GM18867 (cell line): Measurements from ENCODE around the gene TRIM60.
"Not testable (repeated sequence)": the region's sequence is repeated elsewhere in the genome, so short reads cannot be mapped to it uniquely, and the experiment has no call there.

Experiments used
- ATAC-seq: cut with Tn5 transposase; IDR thresholded peaks from one replicate; pipeline ENCODE4 v1.9.1; 2021; ENCODE audit warnings: mild to moderate bottlenecking, moderate library complexity; ENCODE audit not compliant: unreplicated experiment

TRIM60 gene

DNA sequence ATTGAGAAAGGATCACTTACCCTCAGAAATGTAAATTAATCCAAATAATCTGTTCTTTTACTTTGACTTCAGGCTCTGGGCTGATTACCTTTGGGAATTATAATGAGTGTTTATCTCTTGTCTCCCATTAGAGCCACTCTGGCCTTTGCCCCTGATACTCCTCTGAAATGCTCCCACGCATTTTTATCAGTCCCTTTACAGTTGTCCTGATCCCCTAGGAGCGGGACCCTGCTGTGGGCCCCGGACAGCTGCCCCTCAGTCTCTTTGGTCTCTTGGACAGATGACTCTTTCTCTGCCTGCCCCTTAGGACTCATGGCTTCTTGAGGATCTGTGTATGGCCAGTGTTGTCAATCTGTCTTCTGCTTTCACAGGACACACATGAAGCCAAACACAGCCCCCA, 20.8 kb downstream of the TRIM60 start:
- ATAC-seq: no peak

DNA sequence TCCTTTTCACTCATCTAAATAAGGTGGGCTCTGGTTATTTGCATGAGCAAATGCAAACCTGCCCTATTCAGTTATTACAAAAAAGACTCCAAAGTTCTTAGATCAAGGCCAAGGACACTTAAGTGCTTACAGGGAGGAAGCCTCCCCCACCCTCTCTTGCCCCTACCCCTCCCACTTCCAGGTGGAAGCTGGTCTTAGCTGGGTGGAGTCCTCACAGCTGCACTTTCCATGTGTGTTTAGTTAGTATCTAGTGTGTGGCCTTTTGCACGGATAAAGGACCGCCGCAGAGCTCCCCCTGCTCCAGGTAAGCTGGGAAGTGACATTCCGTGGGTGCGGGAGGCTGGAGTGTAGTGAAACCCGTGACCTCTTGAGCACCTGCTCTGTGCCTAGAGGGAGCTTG, 21.8 kb downstream of the TRIM60 start, which contains the start of gene TRIM75:
TSS of gene TRIM75 (plus strand) at position 222 of the 400 bp plus-strand sequence. CDS start 5,282 bp downstream, outside the sequence.
- no peak for ATAC-seq

DNA sequence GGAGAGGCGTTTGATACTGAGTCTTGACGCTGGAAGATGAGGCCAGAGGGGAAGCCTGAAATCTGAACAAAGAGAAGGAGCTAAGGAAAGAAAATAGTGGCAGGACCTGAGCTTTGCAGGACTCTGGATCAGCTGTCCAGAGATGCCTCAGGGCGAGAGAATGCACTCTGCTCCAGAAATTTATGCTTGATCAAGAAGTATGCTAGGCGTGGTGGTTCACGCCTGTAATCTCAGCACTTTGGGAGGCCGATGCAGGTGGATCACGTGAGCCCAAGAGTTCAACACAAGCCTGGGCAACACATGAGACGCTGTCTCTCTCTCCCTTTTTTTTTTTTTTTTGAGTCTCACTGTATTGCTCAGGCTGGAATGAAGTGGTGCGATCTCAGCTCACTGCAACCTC, 23.8 kb downstream of the TRIM60 start:
- ATAC-seq: no peak

DNA sequence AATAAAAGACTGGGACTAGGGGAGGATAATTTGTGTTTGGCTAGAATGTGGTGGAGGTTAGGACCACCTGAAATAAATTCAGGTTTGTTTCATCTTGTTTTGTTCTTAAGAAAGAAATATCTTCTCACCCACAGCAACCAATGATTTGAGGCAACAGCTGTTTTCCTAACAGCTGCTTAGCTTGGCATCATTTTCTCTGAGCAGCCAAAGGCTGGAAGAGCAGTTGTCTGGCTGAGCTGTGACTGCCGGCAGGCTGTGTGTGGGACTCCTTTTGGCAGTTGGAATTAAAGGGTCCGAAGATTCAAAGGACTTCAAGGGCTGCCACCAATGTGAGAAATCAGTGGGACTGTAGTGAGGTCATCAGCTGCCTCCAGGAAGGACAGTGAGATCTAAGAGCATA, 26.9 kb downstream of the TRIM60 start:
- no peak for ATAC-seq

DNA sequence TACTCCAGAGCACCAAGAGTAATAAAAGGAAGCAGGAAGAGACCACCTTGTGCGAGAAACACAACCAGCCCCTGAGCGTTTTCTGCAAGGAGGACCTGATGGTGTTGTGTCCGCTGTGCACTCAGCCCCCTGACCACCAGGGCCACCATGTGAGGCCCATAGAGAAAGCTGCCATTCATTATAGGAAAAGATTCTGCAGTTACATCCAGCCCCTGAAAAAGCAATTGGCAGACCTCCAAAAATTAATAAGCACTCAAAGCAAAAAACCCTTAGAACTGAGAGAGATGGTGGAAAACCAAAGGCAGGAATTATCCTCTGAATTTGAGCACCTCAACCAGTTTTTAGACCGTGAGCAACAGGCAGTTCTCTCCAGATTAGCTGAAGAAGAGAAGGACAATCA, 27.6 kb downstream of the TRIM60 start:
- no peak for ATAC-seq

DNA sequence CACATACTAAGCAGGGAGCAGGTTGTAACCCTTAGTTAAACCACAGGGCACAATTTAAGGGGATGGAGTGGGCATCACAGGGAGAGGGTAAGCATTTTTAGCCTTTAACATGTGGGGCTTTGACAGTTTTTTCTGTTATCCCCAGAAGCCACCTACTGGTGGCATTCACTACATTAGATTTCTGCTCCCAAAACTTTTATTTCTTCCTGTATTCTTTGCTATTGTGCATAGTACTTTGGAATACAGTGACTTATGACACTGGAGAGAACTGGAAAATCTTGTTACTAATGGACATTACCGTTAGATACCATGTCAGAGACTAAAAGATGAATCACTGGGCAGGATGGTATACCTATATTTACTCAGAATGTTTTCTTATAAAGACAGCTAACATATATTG, 29.1 kb downstream of the TRIM60 start:
- no peak for ATAC-seq

DNA sequence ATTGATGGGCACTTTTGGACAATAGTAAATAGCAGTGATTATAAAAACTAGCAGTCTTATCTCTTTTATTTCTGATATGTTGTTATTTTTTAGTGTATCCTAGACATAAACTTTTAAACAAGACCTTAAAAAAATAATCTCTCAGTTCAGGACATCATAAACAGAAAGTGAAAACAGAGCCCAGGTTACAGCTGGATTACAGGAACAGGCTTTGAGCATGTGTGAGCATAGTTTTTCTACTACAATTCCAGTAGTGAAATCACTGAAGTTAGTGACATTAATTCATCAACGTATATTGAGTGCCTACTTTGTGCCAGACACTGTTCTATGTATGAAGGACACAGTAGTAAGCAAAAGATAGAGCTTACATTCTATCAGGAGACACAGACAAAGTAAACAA, 38.8 kb downstream of the TRIM60 start:
- ATAC-seq: no peak

DNA sequence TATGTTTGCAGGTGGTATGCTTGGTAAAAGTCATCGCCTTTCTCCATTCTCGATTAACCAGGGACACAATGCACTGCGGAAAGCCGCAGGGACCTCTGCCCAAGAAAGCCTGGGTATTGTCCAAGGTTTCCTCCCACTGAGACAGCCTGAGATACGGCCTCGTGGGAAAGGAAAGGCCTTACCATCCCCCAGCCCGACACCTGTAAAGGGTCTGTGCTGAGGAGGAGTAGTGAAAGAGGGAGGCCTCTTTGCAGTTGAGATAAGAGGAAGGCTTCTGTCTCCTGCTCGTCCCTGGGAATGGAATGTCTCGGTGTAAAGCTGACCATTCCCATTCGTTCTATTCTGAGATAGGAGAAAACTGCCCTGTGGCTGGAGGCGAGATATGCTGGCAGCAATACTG, 41.5 kb downstream of the TRIM60 start:
- not testable (repeated sequence) for ATAC-seq

DNA sequence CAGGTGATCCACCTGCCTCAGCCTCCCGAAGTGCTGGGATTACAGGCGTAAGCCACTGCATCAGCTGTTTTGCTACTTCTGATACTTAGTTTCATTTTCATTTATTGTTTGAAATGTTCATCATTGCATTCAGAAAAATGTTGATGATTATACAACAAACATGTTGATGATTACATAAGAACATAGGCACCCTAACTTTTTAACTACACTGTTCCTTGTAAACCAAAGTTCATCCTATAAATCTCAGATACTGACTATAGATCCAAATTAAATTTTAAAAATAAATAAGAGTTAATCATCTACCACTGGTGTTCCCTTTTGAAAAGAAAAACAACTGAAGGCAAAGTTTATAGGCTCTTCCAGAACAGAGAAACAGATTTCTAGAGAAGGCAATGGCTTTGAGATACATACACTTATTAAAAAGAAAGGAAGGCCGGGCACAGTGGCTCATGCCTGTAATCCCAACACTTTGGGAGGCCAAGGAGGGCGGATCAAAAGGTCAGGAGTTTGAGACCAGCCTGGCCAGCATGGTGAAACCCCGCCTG, 45.3 kb downstream of the TRIM60 start:
- no peak for ATAC-seq

DNA sequence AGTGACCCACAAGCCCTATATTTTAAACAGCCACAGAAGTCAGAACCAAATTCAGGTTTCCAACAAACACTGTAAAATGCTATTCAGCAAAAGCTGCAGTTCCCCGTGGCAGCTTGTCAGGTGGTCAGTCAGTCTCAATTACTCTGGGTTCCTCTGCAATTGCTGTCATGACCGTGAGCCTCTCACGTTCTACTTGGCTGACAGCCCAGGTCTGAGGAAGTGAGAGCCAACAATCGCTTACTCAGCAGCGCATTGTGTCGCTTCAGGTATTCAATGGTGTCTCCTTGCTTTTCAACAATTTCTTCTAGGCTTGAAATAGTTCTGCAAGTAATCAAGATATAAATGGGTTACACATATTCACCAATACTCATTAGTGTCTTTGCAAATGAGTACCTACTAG, 47.7 kb downstream of the TRIM60 start:
- no peak for ATAC-seq

DNA sequence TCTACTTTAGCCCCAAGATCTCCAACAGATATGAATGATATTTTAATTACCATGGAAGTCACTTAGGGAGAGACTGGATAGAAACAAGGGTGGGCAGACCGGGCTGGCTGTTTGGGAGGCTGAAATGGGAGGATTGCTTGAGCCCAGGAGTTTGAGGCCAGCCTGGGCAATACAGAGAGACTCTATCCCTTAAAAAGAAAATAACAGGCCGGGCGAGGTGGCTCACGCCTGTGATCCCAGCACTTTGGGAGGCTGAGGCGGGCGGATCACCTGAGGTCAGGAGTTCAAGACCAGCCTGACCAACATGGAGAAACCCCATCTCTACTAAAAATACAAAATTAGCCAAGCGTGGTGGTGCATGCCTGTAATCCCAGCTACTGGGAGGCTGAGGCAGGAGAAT, 53.0 kb downstream of the TRIM60 start:
- not testable (repeated sequence) for ATAC-seq

DNA sequence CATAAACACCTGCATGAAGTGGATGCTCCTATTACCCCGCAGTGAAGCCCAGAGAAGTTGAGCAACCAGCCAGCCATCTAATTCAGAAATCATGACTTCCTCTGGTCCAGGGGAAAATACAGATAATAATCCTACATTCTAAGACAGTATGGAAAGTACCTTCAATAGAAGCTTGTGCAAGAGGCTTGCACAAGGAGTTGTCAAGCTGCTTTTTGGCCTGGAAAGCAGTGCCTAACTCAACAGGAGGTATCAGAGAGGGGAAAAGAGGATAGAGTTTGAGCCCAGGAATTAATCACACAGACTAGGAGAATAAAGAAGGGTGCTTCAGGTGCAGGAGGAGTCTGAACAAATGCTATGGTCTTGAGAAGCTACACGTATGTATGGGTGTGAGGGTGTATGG, 54.1 kb downstream of the TRIM60 start:
- no peak for ATAC-seq

DNA sequence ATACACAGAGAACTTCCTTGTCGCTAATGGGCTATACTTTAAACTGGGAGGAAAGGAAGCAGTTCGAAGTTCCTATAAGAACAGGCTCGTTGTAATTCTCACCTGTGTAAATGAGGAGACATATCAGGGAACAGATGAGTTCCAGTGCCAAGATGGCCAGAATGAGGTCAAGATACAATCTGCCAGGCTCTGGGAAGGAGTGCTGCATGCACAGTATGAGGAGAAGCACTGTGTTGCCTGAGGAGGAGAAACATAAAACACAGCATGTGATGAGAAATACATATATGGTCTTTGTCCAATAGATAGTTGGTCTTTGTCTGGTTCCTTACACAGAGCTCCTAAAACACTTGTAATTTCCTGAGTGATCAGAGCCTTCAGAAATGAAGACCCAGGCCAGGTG, 56.6 kb downstream of the TRIM60 start:
- ATAC-seq: no peak
